GM19023 (cell line): Measurements from ENCODE around the gene ZC3H4.
"Not testable (repeated sequence)": the region's sequence is repeated elsewhere in the genome, so short reads cannot be mapped to it uniquely, and the experiment has no call there.

Source experiments
- ATAC-seq: cut with Tn5 transposase; IDR thresholded peaks from one replicate; pipeline ENCODE4 v1.9.1; 2021; ENCODE audit warnings: mild to moderate bottlenecking, moderate library complexity; ENCODE audit not compliant: unreplicated experiment

Gene ZC3H4

GRCh38 chr19:47057328-47057727 is 56.2 kb downstream of the ZC3H4 start:
- ATAC-seq, result no peak

- ATAC-seq, result no peak
These were observed 57.2 kb downstream of the ZC3H4 start for GRCh38 chr19:47056411-47056810.

- not testable (repeated sequence) for ATAC-seq
These were observed 63.0 kb downstream of the ZC3H4 start for GRCh38 chr19:47050562-47050961.

GRCh38 chr19:47049307-47049700 is 64.3 kb downstream of the ZC3H4 start:
- no peak for ATAC-seq

- peak; percentile 49 for ATAC-seq
These were observed 65.7 kb downstream of the ZC3H4 start for GRCh38 chr19:47047763-47048405.

- no peak for ATAC-seq
These were observed 66.3 kb downstream of the ZC3H4 start for GRCh38 chr19:47047272-47047762.

- no peak for ATAC-seq
These were observed 67.6 kb downstream of the ZC3H4 start for GRCh38 chr19:47045867-47046470.

- ATAC-seq, result no peak
These were observed 68.4 kb downstream of the ZC3H4 start for GRCh38 chr19:47044946-47045866.

- ATAC-seq, result no peak
These were observed 72.7 kb downstream of the ZC3H4 start for GRCh38 chr19:47040869-47041268.

- no peak for ATAC-seq
These were observed 74.2 kb downstream of the ZC3H4 start for GRCh38 chr19:47039239-47039874.

GRCh38 chr19:47037766-47038165 is 75.8 kb downstream of the ZC3H4 start:
- no peak for ATAC-seq

GRCh38 chr19:47036097-47036651 is 77.4 kb downstream of the ZC3H4 start:
- no peak for ATAC-seq

- peak; percentile 66 for ATAC-seq
These were observed 78.2 kb downstream of the ZC3H4 start for GRCh38 chr19:47035127-47036096.

GRCh38 chr19:47032171-47032811 is 81.3 kb downstream of the ZC3H4 start:
- ATAC-seq, result no peak

GRCh38 chr19:47028195-47028601 is 85.4 kb downstream of the ZC3H4 start:
- no peak for ATAC-seq

GRCh38 chr19:47027586-47028088 is 85.9 kb downstream of the ZC3H4 start:
- ATAC-seq, result no peak

- no peak for ATAC-seq
These were observed 86.7 kb downstream of the ZC3H4 start for GRCh38 chr19:47026889-47027288.

GRCh38 chr19:47026156-47026555 is 87.4 kb downstream of the ZC3H4 start:
- ATAC-seq, result no peak

- ATAC-seq, result no peak
These were observed 89.1 kb downstream of the ZC3H4 start for GRCh38 chr19:47024502-47024901.
